ENCODE measurements around the gene SESN3. TPM values are rescaled to one million over a fixed set of nuclear protein-coding genes. Genes with fewer than 3 reads are reported as not detected.

The SESN3 gene
- total RNA-seq, 1 donor from 2014 or later, result 84.8 TPM

- H3K9me3 Mint-ChIP-seq (ENCODE audit: unreplicated experiment), result no peaks in the 10 kb centered on the region
- DNase-seq (ENCODE audit: extremely low spot score, unreplicated experiment), result no peak
- no peak for TF ChIP-seq CTCF (IDR thresholded peaks at IDR 0.05)
- no peaks in the 10 kb centered on the region for H3K27me3 Mint-ChIP-seq (ENCODE audit: unreplicated experiment)
- peaks cover 3% of the 10 kb centered on the region for H3K4me1 Mint-ChIP-seq (ENCODE audit: unreplicated experiment)
- H3K27ac Mint-ChIP-seq (ENCODE audit: unreplicated experiment), result no peak overlapping the region
- H3K36me3 Mint-ChIP-seq (ENCODE audit: unreplicated experiment), result peaks cover 45% of the 10 kb centered on the region
- no peak overlapping the region for H3K4me3 Mint-ChIP-seq (ENCODE audit: unreplicated experiment)
Observed at GRCh38 chr11:95193541-95193940, 37.5 kb downstream of the SESN3 start.

GRCh38 chr11:95192717-95193116 is 38.3 kb downstream of the SESN3 start:
- H3K27me3 Mint-ChIP-seq (ENCODE audit: unreplicated experiment), result no peaks in the 10 kb centered on the region
- DNase-seq (ENCODE audit: extremely low spot score, unreplicated experiment), result no peak
- no peak overlapping the region for H3K27ac Mint-ChIP-seq (ENCODE audit: unreplicated experiment)
- no peak overlapping the region for H3K4me3 Mint-ChIP-seq (ENCODE audit: unreplicated experiment)
- H3K4me1 Mint-ChIP-seq (ENCODE audit: unreplicated experiment), result peaks cover 3% of the 10 kb centered on the region
- TF ChIP-seq CTCF (IDR thresholded peaks at IDR 0.05), result no peak
- H3K9me3 Mint-ChIP-seq (ENCODE audit: unreplicated experiment), result no peaks in the 10 kb centered on the region
- H3K36me3 Mint-ChIP-seq (ENCODE audit: unreplicated experiment), result peaks cover 48% of the 10 kb centered on the region

GRCh38 chr11:95187723-95188122 is 43.3 kb downstream of the SESN3 start:
- H3K27me3 Mint-ChIP-seq (ENCODE audit: unreplicated experiment), result no peaks in the 10 kb centered on the region
- TF ChIP-seq CTCF (IDR thresholded peaks at IDR 0.05), result no peak
- H3K4me3 Mint-ChIP-seq (ENCODE audit: unreplicated experiment), result no peak overlapping the region
- H3K27ac Mint-ChIP-seq (ENCODE audit: unreplicated experiment), result no peak overlapping the region
- no peak for DNase-seq (ENCODE audit: extremely low spot score, unreplicated experiment)
- H3K9me3 Mint-ChIP-seq (ENCODE audit: unreplicated experiment), result no peaks in the 10 kb centered on the region
- peaks cover 75% of the 10 kb centered on the region for H3K36me3 Mint-ChIP-seq (ENCODE audit: unreplicated experiment)
- H3K4me1 Mint-ChIP-seq (ENCODE audit: unreplicated experiment), result no peaks in the 10 kb centered on the region

GRCh38 chr11:95182397-95182796 is 48.6 kb downstream of the SESN3 start:
- H3K4me3 Mint-ChIP-seq (ENCODE audit: unreplicated experiment), result no peak overlapping the region
- no peak for DNase-seq (ENCODE audit: extremely low spot score, unreplicated experiment)
- H3K4me1 Mint-ChIP-seq (ENCODE audit: unreplicated experiment), result no peaks in the 10 kb centered on the region
- no peak for TF ChIP-seq CTCF (IDR thresholded peaks at IDR 0.05)
- H3K27ac Mint-ChIP-seq (ENCODE audit: unreplicated experiment), result no peak overlapping the region
- peaks cover 69% of the 10 kb centered on the region for H3K36me3 Mint-ChIP-seq (ENCODE audit: unreplicated experiment)
- no peaks in the 10 kb centered on the region for H3K27me3 Mint-ChIP-seq (ENCODE audit: unreplicated experiment)
- H3K9me3 Mint-ChIP-seq (ENCODE audit: unreplicated experiment), result no peaks in the 10 kb centered on the region

- Mint-ChIP-seq H3K4me1 (ENCODE audit: unreplicated experiment) (no peaks in the 10 kb centered on the region), H3K9me3 (ENCODE audit: unreplicated experiment) (no peaks in the 10 kb centered on the region), H3K27ac (ENCODE audit: unreplicated experiment) (no peak overlapping the region), H3K4me3 (ENCODE audit: unreplicated experiment) (no peak overlapping the region), H3K36me3 (ENCODE audit: unreplicated experiment) (peaks cover 58% of the 10 kb centered on the region), H3K27me3 (ENCODE audit: unreplicated experiment) (no peaks in the 10 kb centered on the region)
- no peak for DNase-seq (ENCODE audit: extremely low spot score, unreplicated experiment)
- no peak for TF ChIP-seq CTCF (IDR thresholded peaks at IDR 0.05)
Observed at GRCh38 chr11:95175818-95176380, 55.1 kb downstream of the SESN3 start.

All from osteocyte (in vitro differentiated cells).